ENCODE results near the gene FRMD1.

GRCh38 chr6:168082860-168083513 lies 4.0 kb upstream of the FRMD1 start:
- TF ChIP-seq CTCF (IDR thresholded peaks at IDR 0.05; ENCODE audit: insufficient read depth, low read length), result no peak
- no peak for TF ChIP-seq REST (IDR thresholded peaks at IDR 0.05; ENCODE audit: insufficient replicate concordance, low read depth)
- TF ChIP-seq POLR2AphosphoS5 (IDR thresholded peaks at IDR 0.05; ENCODE audit: low read depth), result no peak
